Activated effector memory CD4-positive, alpha-beta T cell treated with anti-CD3 and anti-CD28 coated beads, Interleukin-2, amount 50 U/mL, for 16 hours (primary cell): ENCODE measurements around the gene INKA2.

Source experiments
- DNase-seq: peaks from one replicate; pipeline ENCODE4 v3.0.0-alpha.2; 2020

INKA2 gene

DNA sequence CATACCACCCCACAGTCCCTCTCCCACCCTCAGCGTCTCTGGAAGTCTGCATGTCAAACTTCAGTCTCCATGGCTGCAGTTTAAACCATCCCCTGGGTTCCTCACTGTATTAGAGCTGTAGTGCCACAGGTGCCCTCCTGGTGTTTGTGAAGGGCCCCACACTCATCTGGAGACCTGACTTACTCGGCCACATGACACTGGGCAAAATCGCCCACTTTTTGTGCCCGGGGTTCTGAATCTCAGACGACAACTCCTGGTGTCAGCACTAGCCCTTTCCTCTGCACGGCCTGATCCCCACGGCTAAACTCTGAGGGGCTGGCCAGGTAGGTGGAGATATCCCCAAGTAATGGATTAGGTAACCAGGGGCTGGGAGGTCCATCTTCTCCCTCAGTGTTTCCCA, 6.5 kb downstream of the INKA2 start:
- peak; percentile 42 for DNase-seq

DNA sequence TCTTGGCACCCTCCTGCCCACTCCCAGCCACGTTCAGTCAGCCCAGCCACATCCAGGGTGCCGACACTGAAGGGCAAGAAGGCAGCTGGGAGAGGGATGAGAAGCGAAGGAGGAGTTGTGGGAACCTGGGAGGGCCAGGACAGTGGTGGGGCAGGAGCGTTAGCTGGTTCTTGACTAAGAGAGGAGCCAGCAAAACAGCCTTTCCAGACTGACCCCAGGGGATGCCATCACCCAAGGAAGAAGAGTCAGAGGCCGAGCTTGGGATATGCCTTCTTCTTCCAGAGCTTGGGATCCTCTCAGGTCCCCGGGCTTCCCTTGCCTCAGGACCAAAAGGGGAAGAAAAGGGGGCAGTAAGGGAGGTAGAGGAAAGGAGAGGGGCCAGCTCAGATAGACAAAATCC, 7.2 kb downstream of the INKA2 start:
- DNase-seq: peak; percentile 39

GRCh38 chr1:111730706-111731105, 8.5 kb downstream of the INKA2 start:
- DNase-seq: peak; percentile 16

DNA sequence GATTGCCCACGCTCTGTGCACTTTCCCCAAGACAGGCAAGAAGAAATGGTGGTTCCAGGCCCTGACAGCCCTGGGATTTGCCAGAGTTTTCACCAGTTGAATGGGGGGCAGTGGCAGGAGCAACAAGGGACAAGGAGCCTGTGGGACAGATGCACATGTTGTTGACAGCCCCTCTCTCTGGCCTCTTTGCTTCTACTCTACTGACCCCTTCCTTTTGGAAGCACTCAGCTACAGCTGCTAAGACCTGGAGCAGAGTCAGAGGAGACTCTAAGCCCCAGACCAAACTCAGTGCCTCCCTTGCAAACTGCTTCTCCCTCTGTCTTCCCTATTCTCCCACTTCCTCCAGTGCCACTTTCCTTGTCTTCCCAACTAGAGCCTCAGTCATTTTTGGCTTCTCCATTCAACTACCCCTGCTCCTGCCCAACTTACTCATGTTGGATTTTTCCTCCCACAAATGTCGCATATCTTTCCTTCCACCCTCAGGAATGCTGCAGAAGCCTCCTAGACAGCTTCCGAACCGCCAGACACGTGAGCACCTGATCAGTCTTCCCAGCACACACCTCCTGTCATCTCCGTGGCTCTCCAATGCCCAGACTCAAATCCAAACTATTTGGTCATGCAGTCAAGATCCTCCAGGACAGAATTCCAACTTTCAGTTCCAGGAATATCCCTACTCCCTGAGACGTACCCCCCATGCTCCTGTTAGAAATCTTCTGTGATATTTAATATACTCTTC, 9.1 kb downstream of the INKA2 start:
- DNase-seq: peak; percentile 4

DNA sequence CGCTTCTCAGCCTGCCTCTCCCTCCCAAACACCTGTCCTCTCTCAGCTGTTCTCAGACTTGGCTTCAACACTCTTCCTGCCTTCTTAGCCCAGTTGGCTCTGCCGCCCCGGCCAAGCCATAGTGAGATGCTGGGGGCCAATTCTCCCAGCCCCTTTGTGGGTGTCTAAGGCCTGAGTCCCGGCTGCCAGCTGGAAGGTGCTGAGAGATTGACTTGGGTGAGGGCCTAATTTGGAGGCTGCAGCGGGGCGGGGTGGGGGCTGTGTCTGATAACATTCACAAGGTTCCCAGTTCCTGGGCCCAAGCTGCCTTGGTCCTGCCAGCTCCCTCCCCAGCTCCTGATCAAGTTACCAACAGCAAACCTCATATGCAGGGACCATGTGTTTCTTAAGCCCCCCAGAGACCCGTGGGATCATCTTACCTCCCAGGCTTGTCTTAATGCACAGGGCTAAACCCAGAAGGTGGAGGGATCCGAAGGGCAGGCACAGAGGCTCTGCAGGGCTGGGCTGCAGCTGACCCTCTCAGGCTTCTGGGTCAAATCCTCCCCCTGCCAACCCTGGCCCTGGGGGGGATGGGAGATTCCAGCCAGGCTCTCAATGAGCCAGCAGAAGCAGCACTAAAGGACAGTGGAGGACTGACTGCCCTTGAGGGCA, 9.8 kb downstream of the INKA2 start:
- DNase-seq: peak; percentile 46

DNA sequence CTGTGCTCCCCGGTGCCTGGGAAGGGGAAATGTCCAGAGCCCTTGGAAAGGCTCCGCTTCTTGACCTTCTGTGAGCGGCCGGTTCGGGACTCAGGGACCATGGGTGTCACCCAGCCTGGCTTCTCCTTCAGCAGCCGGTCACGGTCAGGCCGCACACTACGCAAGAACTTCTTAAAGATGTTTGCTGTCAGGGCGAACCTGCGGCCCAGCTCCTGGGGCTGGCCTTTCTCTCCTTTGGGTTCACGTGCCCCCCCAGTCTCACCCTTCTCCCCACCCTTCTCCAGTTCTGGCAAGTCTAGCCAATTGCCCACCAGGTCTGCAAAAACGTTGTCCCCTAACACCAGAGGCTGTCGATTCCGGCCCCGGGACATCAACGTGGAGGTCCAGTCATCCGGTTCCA, 12.1 kb downstream of the INKA2 start:
- DNase-seq: no peak

- no peak for DNase-seq
Measured at GRCh38 chr1:111725192-111725591, 14.0 kb downstream of the INKA2 start.

DNA sequence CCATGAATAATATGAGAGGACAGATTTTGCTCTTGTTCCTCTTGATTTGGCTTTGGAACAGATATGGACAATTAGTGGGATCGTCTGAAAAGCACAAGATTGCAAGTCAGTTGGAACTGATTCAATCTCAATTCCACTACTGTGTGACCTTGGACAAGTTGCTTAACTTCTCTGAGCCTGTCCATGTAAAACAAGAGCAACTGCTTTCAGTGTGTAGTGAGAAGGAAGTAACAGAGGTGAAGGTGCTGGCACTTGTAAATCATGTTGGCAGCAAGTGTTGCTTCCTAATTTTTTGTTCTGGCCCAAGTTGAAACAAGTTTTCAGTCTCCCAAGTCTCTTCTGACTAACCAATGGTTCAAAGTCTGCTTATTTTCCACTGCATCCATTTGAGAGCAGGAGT, 15.3 kb downstream of the INKA2 start:
- DNase-seq: no peak

DNA sequence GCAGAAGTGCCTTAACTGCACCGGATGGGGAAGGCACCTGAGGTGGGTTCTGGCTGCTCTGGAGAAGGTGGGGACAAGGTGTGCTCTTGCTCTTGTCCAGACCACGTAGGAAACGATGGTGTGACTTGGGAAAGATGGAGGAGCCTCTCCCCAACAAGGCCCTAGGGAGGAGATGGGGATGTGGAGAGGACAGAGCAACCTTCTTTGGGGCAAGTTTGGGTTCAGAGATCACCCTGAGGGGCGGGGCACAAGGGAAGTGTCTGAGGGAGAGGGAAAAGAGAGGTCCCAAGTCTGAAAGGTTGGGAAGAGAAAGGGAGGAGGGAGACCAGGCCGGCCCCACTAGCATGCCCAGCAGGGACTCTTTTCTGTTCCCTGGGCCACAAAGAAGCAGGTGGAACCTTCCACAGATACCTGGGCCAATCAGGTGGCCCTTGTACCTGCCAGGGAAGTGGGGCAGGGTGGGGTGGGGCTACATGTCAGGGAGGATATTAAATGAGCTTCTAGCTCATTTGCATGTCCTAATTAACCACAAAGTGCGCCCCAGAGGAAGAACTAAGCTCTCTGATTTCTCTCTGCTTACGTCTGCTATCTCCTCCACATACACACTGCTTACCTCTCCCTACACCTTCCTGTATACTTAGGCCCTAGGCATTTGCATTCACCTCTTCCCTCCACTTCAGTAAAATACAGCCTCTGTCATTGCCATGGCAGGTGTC, 15.9 kb downstream of the INKA2 start:
- no peak for DNase-seq

DNA sequence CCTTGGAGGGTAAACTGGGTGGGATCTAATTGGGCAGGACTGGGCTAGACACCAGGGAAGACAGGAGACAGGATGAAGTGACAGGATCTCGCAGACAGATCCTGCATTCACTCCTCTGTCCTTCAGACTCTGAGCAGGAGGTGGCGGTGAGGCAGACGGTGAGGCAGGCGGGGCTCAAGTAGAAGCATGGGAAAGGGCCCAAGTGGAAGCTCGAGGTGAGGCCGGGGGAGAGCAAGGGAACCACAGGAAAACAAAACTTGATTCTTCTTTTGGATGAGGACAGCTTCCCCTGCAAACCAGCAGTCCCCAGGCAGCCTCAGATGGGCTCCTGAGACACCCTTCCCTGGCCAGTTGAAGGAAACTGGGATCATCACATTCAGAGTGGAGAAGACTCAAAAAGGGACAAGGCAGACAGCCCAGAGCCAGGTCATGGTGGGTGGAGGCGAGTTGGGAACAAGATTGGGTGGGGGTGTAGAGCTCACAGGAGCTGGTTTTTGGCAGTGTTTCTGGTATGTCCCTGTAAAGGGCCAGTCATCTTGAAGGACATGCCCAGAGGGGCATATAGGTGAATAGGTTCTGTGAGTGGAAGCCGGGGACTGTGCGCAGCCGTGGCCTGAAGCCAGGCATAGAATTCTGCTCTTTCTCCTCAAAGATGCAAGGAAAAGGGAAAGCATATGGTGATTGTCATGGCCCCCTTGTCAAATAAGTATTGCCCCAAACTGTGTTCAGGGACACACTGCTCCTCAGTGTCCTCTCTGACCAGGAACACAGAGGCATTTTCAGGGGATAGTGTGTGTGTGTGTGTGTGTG, 18.0 kb downstream of the INKA2 start:
- no peak for DNase-seq

DNA sequence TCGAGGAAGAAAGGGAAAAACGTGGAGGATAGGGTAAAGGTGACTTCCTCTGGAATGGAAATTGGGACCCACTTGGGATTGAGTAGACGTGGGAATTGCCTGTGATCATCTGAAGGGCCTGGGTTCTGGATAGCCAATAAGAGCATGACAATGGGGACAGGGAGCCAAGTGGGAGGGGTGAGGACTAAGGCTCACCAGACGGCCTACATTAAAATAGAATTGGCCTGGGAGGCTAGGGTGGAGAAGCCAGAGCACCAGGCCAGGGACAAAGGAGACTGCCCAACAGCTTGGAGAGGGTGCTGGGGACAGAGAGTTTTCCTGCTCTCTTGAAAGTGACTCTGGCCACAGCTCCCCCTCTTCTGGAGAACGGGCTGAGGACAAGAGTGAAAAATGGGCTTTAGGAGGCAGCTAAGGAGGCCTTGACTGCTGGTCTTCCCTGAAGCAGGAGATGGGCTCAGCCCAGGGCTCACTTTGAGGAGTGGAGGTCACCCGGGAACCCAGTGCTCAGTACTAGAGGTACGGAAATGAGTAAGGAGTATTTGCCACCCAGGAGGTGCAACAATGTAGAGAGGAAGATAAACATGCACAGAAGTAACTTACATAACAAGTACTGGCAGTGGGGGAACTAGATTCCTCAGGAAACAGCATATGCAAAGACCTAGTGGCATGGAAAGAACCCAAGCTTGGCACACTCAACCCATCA, 18.8 kb downstream of the INKA2 start:
- DNase-seq: no peak

DNA sequence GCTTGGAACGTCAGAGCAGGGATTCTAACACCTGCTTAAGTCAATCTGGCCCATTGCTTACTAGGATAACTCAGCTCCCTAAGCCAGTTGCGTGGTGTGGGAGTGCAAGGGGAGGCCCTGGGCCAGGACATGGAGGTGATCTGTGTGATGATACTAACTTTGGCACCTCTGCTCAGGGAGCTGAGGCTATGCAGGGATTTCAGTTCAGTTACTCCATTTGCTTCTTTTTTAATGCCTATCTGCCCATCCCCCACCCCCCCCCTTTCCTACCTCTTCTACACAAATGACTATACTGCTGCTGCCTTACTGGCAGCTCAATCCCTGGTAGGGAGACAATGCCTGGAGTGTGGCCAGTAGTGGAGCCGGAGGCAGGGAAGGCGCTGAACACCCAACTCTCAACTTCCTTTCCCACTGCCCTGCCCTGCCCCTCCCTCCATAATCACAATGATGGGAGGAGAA, 19.5 kb downstream of the INKA2 start:
- DNase-seq: no peak

DNA sequence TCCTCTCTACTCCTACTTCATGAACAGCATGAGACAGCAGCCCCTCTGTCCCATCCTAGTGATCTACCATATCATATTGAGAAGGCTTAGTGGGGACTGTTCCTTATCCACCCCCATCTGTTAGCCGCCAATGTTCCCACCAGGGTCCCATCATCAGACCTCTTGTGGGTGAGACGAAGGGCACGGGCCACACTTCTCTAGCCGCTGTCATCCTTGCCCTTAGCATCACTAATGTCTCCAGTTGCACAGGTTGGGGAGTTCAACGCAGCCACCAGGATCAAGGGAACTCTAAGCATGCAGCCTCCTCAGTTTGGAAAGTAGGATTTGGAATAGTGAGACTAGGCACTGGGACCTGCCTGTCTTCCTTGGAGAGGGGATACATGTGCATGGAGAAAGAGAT, 20.1 kb downstream of the INKA2 start:
- peak; percentile 48 for DNase-seq

GRCh38 chr1:111717450-111717849, 21.7 kb downstream of the INKA2 start:
- DNase-seq: no peak

GRCh38 chr1:111716333-111716732, 22.9 kb downstream of the INKA2 start:
- no peak for DNase-seq

DNA sequence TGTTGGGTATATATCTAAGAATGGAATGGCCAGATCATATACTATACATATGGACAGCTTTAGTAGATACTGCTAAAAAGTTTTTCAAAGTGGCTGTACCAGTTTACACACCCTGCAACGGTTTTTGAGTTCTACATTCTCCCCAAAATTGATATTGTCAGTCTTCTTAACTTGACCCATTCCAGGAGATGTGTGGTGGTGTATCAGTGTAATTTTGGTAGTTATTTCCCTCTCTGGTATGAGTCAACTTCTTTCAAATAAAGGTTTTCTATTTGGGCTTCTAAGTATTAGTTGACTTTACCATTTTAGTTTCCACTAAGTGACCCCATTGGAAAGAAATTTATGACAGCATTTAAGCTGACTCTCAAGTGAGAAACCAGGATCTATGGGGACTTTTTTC, 29.2 kb downstream of the INKA2 start:
- no peak for DNase-seq

DNA sequence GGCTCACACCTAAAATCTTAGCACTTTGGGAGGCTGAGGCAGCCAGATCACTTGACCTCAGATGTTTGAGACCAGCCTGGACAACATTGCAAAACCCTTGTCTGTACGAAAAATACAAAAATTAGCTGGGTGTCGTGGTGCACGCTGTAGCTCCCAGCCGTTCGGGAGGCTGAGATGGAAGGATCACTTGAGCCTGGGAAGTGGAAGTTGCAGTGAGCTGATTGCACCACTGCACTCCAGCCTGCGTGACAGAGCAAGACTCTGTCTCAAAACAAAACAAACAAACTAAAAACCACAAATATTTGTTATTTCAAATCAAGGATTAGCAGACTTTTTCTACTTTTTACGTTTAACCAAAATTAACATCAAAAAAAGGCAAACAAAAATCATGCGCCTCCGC, 31.3 kb downstream of the INKA2 start:
- no peak for DNase-seq

GRCh38 chr1:111706921-111707320, 32.3 kb downstream of the INKA2 start:
- no peak for DNase-seq

- DNase-seq: no peak
Measured at GRCh38 chr1:111705841-111706240, 33.4 kb downstream of the INKA2 start.

DNA sequence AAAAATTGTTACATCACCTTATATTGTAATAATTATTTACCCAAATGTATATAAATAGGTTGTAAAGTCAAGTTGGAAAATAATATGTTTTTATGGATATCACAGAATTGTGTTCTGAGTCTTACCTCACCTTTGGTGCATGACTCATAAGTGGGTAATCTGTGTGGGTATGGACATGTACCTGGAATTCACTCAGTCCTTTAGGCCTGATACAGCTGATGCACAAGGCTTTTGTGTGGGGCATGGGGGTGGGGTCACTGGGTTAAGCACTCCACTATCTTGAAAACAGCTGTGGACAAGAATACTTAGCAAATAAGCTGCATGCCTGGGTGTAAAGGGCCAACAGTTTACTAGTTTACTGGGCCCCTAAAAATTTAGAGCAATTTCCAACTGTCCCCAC, 34.4 kb downstream of the INKA2 start:
- DNase-seq: no peak

DNA sequence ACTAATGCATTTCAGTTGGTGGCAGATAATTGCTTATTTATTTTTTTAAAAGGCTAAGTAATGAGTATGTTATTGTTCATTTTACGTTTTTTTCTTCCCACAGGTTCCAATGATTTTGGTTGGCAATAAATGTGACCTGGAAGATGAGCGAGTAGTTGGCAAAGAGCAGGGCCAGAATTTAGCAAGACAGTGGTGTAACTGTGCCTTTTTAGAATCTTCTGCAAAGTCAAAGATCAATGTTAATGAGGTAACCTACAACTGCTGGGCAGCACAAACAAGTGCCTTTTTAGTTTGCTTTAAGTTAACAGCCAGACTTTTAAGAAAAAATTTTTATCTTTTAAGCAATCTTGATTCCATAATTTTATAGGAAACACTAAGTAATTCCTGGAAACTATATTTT, 35.0 kb downstream of the INKA2 start:
- DNase-seq: no peak

- DNase-seq: no peak
Measured at GRCh38 chr1:111702504-111703050, 36.6 kb downstream of the INKA2 start.
